GM10266 (cell line): ENCODE measurements around the gene TAF11L5.
"Not testable (repeated sequence)": the region's sequence is repeated elsewhere in the genome, so short reads cannot be mapped to it uniquely, and the experiment has no call there.

Source experiments
- DNase-seq: peaks from one replicate; pipeline ENCODE4 v3.0.0; 2012; ENCODE audit errors: extremely low spot score
- TF ChIP-seq, protein P1 (sequence below): IDR thresholded peaks from 2 replicates; pipeline ENCODE4 v1.5.1; 2012; ENCODE audit warnings: mild to moderate bottlenecking, low read depth; ENCODE audit not compliant: control insufficient read depth, insufficient read depth; ENCODE audit errors: missing control alignments

The TAF11L5 gene

DNA sequence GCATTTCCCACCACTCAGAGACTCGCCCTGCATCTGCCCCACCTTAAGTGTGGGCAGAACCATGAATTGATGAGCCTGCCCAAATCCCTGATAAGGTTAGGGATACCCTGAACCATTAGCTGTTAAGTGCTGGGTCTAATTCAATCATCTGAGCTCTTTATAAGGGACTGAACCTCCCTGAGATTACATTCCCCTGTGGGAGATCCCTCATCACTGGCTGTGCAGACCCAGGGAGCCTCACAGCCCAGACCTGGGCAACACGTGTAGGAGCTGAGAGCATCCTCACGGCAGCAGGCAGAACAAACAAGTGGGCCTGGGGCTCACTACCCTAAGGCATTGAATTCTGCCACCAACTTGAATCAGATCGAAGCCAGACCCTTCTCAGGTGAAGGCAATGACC, 27.6 kb upstream of the TAF11L5 start:
- no peak for DNase-seq
- TF ChIP-seq, protein P1, sequence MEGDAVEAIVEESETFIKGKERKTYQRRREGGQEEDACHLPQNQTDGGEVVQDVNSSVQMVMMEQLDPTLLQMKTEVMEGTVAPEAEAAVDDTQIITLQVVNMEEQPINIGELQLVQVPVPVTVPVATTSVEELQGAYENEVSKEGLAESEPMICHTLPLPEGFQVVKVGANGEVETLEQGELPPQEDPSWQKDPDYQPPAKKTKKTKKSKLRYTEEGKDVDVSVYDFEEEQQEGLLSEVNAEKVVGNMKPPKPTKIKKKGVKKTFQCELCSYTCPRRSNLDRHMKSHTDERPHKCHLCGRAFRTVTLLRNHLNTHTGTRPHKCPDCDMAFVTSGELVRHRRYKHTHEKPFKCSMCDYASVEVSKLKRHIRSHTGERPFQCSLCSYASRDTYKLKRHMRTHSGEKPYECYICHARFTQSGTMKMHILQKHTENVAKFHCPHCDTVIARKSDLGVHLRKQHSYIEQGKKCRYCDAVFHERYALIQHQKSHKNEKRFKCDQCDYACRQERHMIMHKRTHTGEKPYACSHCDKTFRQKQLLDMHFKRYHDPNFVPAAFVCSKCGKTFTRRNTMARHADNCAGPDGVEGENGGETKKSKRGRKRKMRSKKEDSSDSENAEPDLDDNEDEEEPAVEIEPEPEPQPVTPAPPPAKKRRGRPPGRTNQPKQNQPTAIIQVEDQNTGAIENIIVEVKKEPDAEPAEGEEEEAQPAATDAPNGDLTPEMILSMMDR: no peak

DNA sequence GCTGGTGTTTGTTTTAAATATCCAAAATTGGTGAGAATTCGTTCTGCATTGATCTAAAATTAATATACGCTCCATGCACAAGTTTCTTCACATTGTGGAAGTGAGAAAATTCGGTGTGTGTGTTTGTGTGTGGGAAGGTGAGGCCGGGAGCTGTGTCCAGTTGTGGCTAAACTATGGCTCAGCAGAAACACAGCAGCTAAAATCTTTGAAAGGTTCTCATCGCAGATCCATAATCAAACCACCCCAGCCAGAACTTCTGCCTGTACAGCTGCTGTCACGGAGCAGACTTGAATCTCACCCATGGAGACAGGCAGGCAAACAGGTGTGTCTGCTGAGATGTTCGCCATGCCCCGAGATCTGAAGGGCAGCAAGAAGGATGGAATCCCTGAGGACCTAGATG, 27.1 kb upstream of the TAF11L5 start, which contains the start of gene TAF11L2:
Gene TAF11L2, plus strand, starts transcription at position 301 of the 400 bp plus-strand sequence.
- not testable (repeated sequence) for DNase-seq

DNA sequence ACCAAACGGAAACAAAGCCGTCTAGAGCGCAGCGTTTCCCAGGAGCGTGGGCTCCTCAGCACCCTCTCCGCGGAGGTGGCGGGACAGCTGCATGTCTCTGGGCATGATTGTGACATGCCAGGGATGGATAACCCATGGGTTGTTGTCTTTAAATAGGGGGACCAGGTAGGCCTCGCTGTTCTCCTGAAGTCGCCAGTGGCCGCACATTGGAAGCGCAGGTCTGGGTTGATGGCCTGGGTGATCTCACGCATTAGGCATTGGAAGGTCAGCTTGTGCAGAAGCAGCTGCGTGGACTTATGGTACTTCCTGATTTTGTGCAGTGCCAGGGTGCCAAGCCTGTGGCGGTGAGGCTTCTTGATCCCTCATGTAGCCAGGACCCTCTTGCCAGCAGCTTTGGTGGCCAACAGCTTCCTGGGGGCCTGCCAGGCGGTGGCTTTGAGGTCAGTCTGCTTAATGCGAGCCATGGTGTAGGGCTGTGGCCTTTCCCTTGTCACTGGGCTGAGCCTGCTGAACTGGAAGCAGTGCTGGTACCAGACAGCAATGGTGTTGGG, 13.2 kb upstream of the TAF11L5 start:
- TF ChIP-seq, protein P1: no peak
- no peak for DNase-seq

DNA sequence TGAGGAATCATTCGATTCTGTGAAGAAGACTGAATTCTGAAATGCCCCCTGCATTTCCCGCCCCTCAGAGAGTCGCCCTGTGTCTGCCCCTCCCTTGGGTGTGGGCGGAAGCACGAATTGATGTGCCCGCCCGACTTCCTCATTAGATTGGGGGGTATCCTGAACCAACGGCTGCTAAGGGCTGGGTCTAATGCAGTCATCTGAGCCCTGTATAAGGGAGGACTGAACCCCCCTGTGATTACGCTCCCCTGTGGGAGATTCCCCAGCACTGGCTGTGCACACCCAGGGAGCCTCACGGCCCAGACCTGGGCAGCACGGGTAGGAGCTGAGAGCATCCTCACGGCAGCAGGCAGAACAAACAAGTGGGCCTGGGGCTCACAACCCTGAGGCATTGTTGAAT, 7.5 kb upstream of the TAF11L5 start:
- not testable (repeated sequence) for DNase-seq

DNA sequence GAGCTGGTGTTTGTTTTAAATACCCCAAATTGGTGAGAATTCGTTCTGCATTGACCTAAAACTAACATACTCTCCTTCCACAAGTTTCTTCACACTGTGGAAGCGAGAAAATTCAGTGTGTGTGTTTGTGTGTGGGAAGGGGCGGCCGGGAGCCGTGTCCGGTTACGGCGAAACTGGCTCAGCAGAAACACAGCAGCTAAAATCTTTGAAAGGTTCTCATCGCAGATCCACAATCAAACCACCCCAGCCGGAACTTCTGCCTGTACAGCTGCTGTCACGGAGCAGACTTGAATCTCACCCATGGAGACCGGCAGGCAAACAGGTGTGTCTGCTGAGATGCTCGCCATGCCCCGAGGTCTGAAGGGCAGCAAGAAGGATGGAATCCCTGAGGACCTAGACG, 7.0 kb upstream of the TAF11L5 start, which contains the start of gene TAF11L3:
Gene TAF11L3, plus strand, starts transcription at position 301 of the 400 bp plus-strand sequence.
- DNase-seq: not testable (repeated sequence)

DNA sequence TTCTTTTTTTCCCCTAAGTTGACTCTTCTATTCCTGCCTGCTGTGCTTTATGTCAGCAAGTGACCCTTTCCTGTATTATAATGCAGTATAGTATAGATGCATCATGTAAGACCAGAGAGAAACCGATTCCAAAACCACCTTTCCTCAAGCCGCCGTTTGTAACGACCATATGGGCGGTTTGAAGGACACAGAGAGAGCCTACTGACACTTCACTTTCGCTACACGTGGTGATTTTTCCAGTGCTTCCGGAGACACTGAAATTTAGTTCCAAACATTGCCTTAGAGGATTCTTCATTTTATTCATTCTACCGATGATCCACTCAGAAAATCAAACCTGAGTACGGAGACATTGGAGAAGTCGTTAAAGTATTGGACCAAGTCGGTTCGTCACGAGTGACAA, 5.5 kb upstream of the TAF11L5 start:
- DNase-seq: not testable (repeated sequence)

DNA sequence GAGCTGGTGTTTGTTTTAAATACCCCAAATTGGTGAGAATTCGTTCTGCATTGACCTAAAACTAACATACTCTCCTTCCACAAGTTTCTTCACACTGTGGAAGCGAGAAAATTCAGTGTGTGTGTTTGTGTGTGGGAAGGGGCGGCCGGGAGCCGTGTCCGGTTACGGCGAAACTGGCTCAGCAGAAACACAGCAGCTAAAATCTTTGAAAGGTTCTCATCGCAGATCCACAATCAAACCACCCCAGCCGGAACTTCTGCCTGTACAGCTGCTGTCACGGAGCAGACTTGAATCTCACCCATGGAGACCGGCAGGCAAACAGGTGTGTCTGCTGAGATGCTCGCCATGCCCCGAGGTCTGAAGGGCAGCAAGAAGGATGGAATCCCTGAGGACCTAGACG, 3.5 kb upstream of the TAF11L5 start, which contains the start of gene TAF11L4:
Gene TAF11L4, plus strand, starts transcription at position 301 of the 400 bp plus-strand sequence.
- not testable (repeated sequence) for DNase-seq

DNA sequence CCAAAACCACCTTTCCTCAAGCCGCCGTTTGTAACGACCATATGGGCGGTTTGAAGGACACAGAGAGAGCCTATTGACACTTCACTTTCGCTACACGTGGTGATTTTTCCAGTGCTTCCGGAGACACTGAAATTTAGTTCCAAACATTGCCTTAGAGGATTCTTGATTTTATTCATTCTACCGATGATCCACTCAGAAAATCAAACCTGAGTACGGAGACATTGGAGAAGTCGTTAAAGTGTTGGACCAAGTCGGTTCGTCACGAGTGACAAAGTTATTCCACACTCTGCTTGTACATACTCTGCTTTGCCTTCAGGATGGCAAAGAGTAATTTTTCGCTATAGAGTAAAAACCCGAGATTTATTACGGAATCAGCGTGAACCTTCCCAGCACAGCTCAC, 1.5 kb downstream of the TAF11L5 start:
- not testable (repeated sequence) for DNase-seq

DNA sequence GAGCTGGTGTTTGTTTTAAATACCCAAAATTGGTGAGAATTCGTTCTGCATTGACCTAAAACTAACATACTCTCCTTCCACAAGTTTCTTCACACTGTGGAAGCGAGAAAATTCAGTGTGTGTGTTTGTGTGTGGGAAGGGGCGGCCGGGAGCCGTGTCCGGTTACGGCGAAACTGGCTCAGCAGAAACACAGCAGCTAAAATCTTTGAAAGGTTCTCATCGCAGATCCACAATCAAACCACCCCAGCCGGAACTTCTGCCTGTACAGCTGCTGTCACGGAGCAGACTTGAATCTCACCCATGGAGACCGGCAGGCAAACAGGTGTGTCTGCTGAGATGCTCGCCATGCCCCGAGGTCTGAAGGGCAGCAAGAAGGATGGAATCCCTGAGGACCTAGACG, 3.3 kb downstream of the TAF11L5 start, which contains the start of gene TAF11L6:
Gene TAF11L6, plus strand, starts transcription at position 301 of the 400 bp plus-strand sequence.
- not testable (repeated sequence) for DNase-seq
